Measurements from ENCODE around the gene CTNNA1. TPM values are rescaled to one million over a fixed set of nuclear protein-coding genes. Genes with fewer than 3 reads are reported as not detected.

Gene CTNNA1
- total and polyA plus RNA-seq, 9 of the 15 experiments (the other 6 are each of a cell fraction or from before 2014, with no cell fraction given), result 29.6 to 117 (median 89.1) TPM

DNA sequence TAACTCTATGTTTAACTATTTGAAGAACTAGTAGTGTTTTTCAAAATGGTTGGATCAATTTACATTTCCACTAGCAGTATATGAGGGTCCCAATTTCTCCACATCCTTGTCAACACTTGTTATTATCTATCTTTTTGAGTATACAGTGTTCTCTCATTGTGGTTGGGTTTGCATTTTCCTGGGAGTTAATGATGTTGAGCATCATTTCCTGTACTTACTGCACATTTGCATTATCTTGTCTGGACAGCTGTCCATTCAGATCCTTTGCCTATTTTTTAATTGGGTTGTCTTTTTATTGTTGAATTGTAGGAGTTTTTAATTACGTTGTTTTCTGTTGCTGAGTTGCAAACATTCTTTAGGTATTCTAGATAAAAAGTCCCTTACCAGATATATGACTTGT, 225.4 kb downstream of the CTNNA1 start:
- intact Hi-C loops (cut with micrococcal nuclease), result loop anchor here (10.0 kb wide), 1 partner anchor 334 kb away; no protein-coding TSS in a partner anchor
- no peaks in the 10 kb centered on the region for H4K20me1 ChIP-seq (replicated peaks; ENCODE audit: control insufficient read depth, insufficient read depth, low read length)
- DNase-seq (ENCODE audit: extremely low read depth in 1 of 4, low spot score in 3 of 4) (no peak), FAIRE-seq (no peak), ATAC-seq (no peak)
- H3K27ac ChIP-seq (ENCODE audit: extremely low read depth, low read depth, low read length), result no peak overlapping the region
- H3K9me3 ChIP-seq (replicated peaks; ENCODE audit: control insufficient read depth, insufficient read depth, low read depth, low read length), result no peaks in the 10 kb centered on the region
- H3K27me3 ChIP-seq (ENCODE audit: control insufficient read depth in 2 of 2, insufficient read depth in 2 of 2, low read length in 2 of 2), result no peaks in the 10 kb centered on the region; a peak in 1 of 5 replicates
- no peak overlapping the region for H3K9ac ChIP-seq (ENCODE audit: insufficient read depth in 1 of 2, low read depth in 2 of 2, low read length in 2 of 2)
- no peaks in the 10 kb centered on the region for H3K79me2 ChIP-seq (ENCODE audit: control insufficient read depth, insufficient read depth, low read length)
- ChIA-PET POLR2A (no interaction called here), CTCF (ENCODE audit: low intra/inter-chr PET ratio) (no interaction called here)
- BruUV-seq (replicated peaks), result no TSS peak
- no peak overlapping the region for H3K4me3 ChIP-seq
- H2AFZ ChIP-seq (ENCODE audit: low read depth, low read length), result no peak overlapping the region
- H3K4me2 ChIP-seq (ENCODE audit: insufficient read depth, low read length), result no peak overlapping the region
- H3K36me3 ChIP-seq (ENCODE audit: control insufficient read depth, insufficient read depth, low read length), result no peaks in the 10 kb centered on the region
- H3K4me1 ChIP-seq (replicated peaks in 1 of 2; ENCODE audit: control insufficient read depth in 2 of 2, insufficient read depth in 2 of 2, low read length in 2 of 2), result peaks cover 10 to 35% of the 10 kb centered on the region in 2 experiments
- no peaks in the 10 kb centered on the region for H3K9me1 ChIP-seq (ENCODE audit: control insufficient read depth, insufficient read depth, low read length)
- 33% methylated on average over 1 of the region's 1 CpG for WGBS (ENCODE audit: insufficient coverage, low coverage, missing lambda C conversion rate)
- in situ Hi-C loops (cut with MboI), result no loop called here
- TF ChIP-seq ARID1B (IDR thresholded peaks at IDR 0.05), result peak; percentile 24; the same call in 1 of the 2 replicates
- TF ChIP-seq EP300 (IDR thresholded peaks at IDR 0.05; ENCODE audit: low read length), result no peak
- TF ChIP-seq NR2C1 (IDR thresholded peaks at IDR 0.05), result no peak
- no peak for TF ChIP-seq NR2C1 (tag; IDR thresholded peaks at IDR 0.05)
- TF ChIP-seq PTBP1 (IDR thresholded peaks at IDR 0.05; ENCODE audit: low read depth, low read length), result no peak
- TF ChIP-seq, protein P1, sequence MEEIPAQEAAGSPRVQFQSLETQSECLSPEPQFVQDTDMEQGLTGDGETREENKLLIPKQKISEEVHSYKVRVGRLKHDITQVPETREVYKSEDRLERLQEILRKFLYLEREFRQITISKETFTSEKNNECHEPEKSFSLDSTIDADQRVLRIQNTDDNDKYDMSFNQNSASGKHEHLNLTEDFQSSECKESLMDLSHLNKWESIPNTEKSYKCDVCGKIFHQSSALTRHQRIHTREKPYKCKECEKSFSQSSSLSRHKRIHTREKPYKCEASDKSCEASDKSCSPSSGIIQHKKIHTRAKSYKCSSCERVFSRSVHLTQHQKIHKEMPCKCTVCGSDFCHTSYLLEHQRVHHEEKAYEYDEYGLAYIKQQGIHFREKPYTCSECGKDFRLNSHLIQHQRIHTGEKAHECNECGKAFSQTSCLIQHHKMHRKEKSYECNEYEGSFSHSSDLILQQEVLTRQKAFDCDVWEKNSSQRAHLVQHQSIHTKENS (CRISPR knock-in tag; IDR thresholded peaks at IDR 0.05), result no peak
- TF ChIP-seq TCF3 (CRISPR knock-in tag; IDR thresholded peaks at IDR 0.05), result peak; percentile 29; the same call in 1 of the 2 replicates
- TF ChIP-seq, protein P2, sequence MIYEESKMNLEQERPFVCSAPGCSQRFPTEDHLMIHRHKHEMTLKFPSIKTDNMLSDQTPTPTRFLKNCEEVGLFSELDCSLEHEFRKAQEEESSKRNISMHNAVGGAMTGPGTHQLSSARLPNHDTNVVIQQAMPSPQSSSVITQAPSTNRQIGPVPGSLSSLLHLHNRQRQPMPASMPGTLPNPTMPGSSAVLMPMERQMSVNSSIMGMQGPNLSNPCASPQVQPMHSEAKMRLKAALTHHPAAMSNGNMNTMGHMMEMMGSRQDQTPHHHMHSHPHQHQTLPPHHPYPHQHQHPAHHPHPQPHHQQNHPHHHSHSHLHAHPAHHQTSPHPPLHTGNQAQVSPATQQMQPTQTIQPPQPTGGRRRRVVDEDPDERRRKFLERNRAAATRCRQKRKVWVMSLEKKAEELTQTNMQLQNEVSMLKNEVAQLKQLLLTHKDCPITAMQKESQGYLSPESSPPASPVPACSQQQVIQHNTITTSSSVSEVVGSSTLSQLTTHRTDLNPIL (CRISPR knock-in tag; IDR thresholded peaks at IDR 0.05), result no peak
- TF ChIP-seq, protein P3, sequence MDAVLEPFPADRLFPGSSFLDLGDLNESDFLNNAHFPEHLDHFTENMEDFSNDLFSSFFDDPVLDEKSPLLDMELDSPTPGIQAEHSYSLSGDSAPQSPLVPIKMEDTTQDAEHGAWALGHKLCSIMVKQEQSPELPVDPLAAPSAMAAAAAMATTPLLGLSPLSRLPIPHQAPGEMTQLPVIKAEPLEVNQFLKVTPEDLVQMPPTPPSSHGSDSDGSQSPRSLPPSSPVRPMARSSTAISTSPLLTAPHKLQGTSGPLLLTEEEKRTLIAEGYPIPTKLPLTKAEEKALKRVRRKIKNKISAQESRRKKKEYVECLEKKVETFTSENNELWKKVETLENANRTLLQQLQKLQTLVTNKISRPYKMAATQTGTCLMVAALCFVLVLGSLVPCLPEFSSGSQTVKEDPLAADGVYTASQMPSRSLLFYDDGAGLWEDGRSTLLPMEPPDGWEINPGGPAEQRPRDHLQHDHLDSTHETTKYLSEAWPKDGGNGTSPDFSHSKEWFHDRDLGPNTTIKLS (IDR thresholded peaks at IDR 0.05; ENCODE audit: borderline replicate concordance, low read depth), result no peak
- TF ChIP-seq JUNB (CRISPR knock-in tag; conservative IDR thresholded peaks at IDR 0.05), result no peak
- no peak for TF ChIP-seq ZNF324 (CRISPR knock-in tag; IDR thresholded peaks at IDR 0.05)
- TF ChIP-seq ZNF184 (CRISPR knock-in tag; IDR thresholded peaks at IDR 0.05), result no peak
- no peak for TF ChIP-seq ZNF140 (CRISPR knock-in tag; IDR thresholded peaks at IDR 0.05)

All from K562 (cell line).